ENCODE data around the gene IQGAP3. TPM values are rescaled to one million over a fixed set of nuclear protein-coding genes. Genes with fewer than 3 reads are reported as not detected.

The IQGAP3 gene
- total RNA-seq, 1 experiment from 2014 or later = 25.6 TPM

- BruUV-seq (replicated peaks) = no TSS peak
- TF ChIP-seq CTCF (IDR thresholded peaks at IDR 0.05) = no peak
- no peak for TF ChIP-seq POLR2AphosphoS5 (IDR thresholded peaks at IDR 0.05; ENCODE audit: low read depth, low read length)
- no peak for TF ChIP-seq REST (IDR thresholded peaks at IDR 0.05; ENCODE audit: insufficient read depth in 1 of 2, low read depth in 2 of 2, low read length in 1 of 2)
- TF ChIP-seq TCF7L2 (IDR thresholded peaks at IDR 0.05; ENCODE audit: low read depth, low read length) = no peak
- TF ChIP-seq SIN3A (IDR thresholded peaks at IDR 0.05; ENCODE audit: borderline replicate concordance, insufficient read depth, low read depth, low read length) = no peak
- POLR2A ChIA-PET = no interaction called here
Measured at GRCh38 chr1:156596426-156596825, 24.1 kb upstream of the IQGAP3 start.

GRCh38 chr1:156595016-156595415 lies 22.7 kb upstream of the IQGAP3 start:
- TSS peak; percentile 92 for BruUV-seq (replicated peaks)
- H3K27me3 ChIP-seq (ENCODE audit: control insufficient read depth, insufficient read depth, low read length) = no peaks in the 10 kb centered on the region
- in situ Hi-C loops (cut with HindIII; ENCODE audit: low pct_unique_long_range_greater_than_20kb, low sequenced_read_pairs) (no loop called here), intact Hi-C loops (cut with micrococcal nuclease; ENCODE audit: unreplicated experiment) (no loop called here)
- H3K4me3 ChIP-seq (ENCODE audit: low read depth in 2 of 2, low read length in 2 of 2) = no peak overlapping the region
- H3K9me3 ChIP-seq (ENCODE audit: control insufficient read depth, insufficient read depth, low read depth, low read length) = no peaks in the 10 kb centered on the region
- H3K36me3 ChIP-seq (ENCODE audit: control insufficient read depth, insufficient read depth, low read length) = peaks cover 18% of the 10 kb centered on the region
- TF ChIP-seq REST (IDR thresholded peaks at IDR 0.05; ENCODE audit: insufficient read depth in 1 of 2, low read depth in 2 of 2, low read length in 1 of 2) (no peak), SIN3A (IDR thresholded peaks at IDR 0.05; ENCODE audit: borderline replicate concordance, insufficient read depth, low read depth, low read length) (no peak), TCF7L2 (IDR thresholded peaks at IDR 0.05; ENCODE audit: low read depth, low read length) (no peak), CTCF (IDR thresholded peaks at IDR 0.05) (no peak), POLR2AphosphoS5 (IDR thresholded peaks at IDR 0.05; ENCODE audit: low read depth, low read length) (peak; percentile 9; the same call in 1 of the 2 replicates)
- no peak for ATAC-seq
- ChIA-PET CTCF (no interaction called here), POLR2A (no interaction called here)
- peaks cover 21% of the 10 kb centered on the region for H3K4me1 ChIP-seq (ENCODE audit: control insufficient read depth, insufficient read depth, low read length)
- DNase-seq (ENCODE audit: low read depth, low spot score) = no peak
- H3K27ac ChIP-seq (ENCODE audit: low read length) = no peak overlapping the region

More at GRCh38 chr1:156596426-156596825, 24.1 kb upstream of the IQGAP3 start:
- CTCF ChIA-PET = no interaction called here
- Histone ChIP-seq H3K36me3 (ENCODE audit: control insufficient read depth, insufficient read depth, low read length) (peaks cover 20% of the 10 kb centered on the region), H3K4me3 (ENCODE audit: low read depth in 2 of 2, low read length in 2 of 2) (no peak overlapping the region), H3K9me3 (ENCODE audit: control insufficient read depth, insufficient read depth, low read depth, low read length) (no peaks in the 10 kb centered on the region), H3K27ac (ENCODE audit: low read length) (no peak overlapping the region), H3K27me3 (ENCODE audit: control insufficient read depth, insufficient read depth, low read length) (no peaks in the 10 kb centered on the region), H3K4me1 (ENCODE audit: control insufficient read depth, insufficient read depth, low read length) (peaks cover 13% of the 10 kb centered on the region)
- DNase-seq (ENCODE audit: low read depth, low spot score) (no peak), ATAC-seq (no peak)
- intact Hi-C loops (cut with micrococcal nuclease; ENCODE audit: unreplicated experiment) = no loop called here
- in situ Hi-C loops (cut with HindIII; ENCODE audit: low pct_unique_long_range_greater_than_20kb, low sequenced_read_pairs) = no loop called here
